Measurements from ENCODE around the gene ZNF407.
"Not testable (repeated sequence)": the region's sequence is repeated elsewhere in the genome, so short reads cannot be mapped to it uniquely, and the experiment has no call there.

ZNF407 gene

GRCh38 chr18:74936343-74936742 is 338.7 kb downstream of the ZNF407 start:
- no peak for DNase-seq (ENCODE audit: low read depth)

DNA sequence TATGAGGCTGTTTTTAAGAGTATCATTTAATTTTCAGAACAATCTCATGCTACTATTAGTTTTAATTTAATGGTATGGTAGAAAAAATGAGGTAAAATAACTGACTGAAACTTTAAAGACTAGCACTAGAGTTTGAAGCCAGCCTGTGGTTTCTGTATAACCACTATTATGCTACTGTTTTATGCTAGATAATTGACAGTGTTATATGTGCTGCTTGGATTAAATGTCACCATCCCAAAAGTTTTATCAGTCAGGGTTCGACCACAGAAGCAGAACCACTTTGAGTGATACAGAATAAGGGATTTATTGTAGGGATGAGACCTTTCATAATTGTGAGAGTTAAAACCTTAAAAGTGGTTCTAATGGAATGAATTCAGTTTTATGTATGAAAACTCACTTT is 339.6 kb downstream of the ZNF407 start:
- DNase-seq (ENCODE audit: low read depth), result no peak

- no peak for DNase-seq (ENCODE audit: low read depth)
These were observed 343.2 kb downstream of the ZNF407 start for GRCh38 chr18:74940856-74941255.

DNA sequence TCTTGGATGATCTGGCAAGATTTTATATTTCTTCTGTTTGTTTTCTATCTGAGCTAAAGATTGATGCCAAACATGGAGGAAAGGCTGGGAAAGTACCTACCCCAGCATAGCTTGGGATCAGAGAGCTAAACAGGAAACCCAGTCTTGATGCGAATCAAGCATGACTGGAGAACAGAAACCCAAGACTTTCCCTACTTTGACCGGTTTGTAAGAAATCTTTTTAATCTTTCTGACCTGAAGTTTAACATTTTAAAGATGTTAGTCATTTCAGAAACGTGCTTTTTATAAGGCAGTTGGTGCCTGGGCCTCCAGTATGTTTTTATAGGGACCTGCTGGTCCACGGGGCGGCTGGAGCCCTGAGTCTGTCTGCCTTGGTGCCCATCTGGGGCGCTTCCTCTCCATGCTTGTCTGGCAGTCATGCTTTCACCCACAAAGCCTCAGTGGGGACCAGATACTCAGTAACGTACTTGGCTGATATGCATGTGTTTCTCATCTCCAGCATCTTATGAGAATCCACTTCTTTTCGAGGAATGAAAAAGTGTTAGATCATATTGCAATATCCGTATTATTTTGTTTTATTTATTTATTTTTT is 344.7 kb downstream of the ZNF407 start:
- DNase-seq (ENCODE audit: low read depth), result no peak

DNA sequence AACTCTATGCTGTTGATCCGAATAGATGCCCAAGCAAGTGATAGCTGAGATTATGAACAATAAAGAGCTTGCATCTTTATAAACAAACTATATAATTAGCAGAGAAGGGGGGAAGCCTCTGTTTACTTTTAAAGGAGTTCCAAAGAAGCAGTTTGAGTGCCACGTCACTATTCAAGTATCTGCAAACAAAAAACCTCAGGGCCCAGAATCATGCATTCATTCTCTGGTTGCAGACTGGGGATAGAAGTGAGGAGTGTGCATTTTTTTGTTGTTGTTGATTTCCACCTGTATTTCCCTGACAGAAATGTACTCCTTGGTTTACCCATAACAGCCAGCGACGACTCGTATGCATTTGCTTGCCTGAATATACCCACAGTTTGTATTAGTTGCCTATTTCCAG is 347.0 kb downstream of the ZNF407 start:
- DNase-seq (ENCODE audit: low read depth), result no peak

DNA sequence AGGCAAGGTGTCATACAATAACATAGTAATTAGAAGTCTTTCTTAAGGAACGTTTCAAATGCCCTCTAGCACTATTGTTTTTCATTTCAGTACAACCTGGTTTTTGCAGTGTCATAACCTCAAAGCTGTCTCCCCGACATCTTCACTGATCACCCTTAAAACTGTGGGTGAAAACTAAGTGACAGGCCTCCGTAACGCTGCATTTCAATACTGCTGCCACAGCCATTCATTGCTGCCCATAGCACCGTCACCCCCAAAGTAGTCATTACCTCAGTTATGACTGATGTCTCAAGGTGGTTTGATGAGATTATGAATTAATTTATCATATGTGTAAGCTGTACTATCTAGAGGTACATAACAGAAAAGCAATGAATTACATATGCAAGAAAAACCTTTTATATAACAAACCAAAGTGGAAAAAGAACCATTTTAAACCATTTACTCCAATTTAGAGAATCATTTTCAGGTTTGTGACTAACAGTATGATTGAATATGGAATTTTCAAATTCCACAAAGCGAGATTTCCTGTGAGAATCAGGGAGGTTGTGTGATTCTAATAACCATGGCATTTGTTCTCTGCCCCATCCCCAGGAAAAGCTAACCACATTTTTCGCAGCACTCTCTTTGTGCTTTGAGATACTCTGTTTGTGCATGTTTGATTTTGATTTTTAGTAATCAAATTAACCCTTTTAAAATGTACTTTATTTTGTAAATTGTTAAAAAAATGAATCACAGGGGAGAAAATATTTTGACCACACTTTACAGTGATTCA is 348.3 kb downstream of the ZNF407 start:
- DNase-seq (ENCODE audit: low read depth), result no peak

DNA sequence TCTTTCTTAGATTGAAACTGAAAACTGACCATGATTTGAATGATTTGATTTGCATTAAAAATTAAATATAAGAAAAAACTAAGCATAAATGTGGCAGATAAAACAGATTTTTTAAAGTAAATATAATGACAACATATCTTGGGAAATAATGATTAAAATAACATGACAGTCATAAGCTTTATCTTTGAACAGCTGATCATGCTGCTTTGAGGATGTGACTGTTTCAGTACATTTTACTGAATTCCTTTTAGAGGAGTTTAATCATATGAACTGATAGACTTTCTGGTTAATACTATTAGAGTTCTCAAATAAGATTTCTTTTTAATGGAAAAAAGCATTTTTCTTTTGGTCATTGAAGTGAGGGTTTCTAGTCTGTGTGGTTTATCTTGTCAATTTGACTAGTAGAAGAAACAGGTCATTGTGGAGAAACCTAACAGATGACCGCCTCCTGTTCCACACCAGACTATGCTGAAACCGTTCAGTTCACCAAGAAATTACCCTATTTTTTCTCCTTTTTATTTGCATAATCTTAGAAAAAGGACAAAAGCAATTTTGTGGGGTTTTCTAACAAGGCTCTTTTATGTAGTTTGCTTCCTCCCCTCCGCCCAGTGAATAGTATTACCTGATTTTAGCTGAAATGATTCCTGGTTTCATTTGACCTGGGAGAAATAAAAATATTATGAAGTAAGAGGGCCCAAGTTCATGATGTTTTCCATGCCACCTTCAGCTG is 349.1 kb downstream of the ZNF407 start:
- no peak for DNase-seq (ENCODE audit: low read depth)

GRCh38 chr18:74947417-74947816 is 349.7 kb downstream of the ZNF407 start:
- DNase-seq (ENCODE audit: low read depth), result no peak

- no peak for DNase-seq (ENCODE audit: low read depth)
These were observed 350.2 kb downstream of the ZNF407 start for GRCh38 chr18:74947875-74948274.

- no peak for DNase-seq (ENCODE audit: low read depth)
These were observed 351.9 kb downstream of the ZNF407 start for GRCh38 chr18:74949611-74950010.

- no peak for DNase-seq (ENCODE audit: low read depth)
These were observed 352.8 kb downstream of the ZNF407 start for GRCh38 chr18:74950479-74950878.

- peak; percentile 24 for DNase-seq (ENCODE audit: low read depth)
These were observed 353.6 kb downstream of the ZNF407 start for GRCh38 chr18:74951165-74951760.

DNA sequence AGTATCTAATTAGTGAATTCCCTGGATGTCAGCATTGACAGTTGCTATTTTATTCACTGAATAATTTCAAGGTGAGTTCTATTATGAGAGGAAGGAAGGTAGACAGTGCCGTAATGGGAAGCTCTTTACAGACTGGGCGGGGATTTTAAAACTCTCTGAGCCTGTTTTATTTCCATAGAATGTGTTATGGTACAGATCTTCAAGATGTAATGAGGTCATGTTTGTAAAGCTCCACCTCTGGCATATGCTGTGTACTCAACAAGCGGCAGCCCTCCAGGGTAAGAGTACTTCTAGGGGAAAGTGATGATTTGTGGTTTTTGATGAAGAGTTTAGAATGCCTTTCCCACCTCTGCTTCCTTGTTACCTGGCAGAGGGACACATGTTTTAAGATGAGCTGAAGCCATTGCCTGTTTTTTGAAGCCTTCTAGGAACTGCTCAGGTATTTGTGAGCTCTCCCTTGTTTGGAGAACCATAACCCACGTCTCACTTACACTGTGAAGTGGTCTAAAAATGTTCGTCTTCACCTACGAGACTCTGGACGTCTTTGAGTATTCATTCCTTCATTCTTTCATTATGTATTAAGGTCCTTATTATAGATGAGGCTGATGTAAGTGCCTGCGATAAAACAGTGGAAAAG is 360.0 kb downstream of the ZNF407 start:
- no peak for DNase-seq (ENCODE audit: low read depth)

DNA sequence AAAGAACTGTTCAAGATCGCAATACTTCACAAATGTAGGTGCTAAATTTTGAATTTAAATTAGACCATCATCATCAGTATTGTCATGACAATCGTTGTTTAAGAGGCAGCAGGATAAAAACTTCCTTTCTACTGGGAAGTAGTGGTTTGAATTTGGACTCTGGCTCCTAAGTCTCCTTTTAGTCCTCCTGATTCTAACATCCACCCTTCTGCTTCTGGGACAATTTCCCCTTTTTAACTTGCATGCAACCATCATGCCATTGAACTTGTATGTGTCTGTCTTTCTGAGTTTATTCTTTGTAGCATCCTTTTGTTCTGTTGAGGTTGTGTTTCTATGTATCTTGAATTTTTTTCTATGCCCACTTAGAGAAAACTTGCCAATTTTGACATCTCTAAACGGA is 361.5 kb downstream of the ZNF407 start:
- DNase-seq (ENCODE audit: low read depth), result no peak

DNA sequence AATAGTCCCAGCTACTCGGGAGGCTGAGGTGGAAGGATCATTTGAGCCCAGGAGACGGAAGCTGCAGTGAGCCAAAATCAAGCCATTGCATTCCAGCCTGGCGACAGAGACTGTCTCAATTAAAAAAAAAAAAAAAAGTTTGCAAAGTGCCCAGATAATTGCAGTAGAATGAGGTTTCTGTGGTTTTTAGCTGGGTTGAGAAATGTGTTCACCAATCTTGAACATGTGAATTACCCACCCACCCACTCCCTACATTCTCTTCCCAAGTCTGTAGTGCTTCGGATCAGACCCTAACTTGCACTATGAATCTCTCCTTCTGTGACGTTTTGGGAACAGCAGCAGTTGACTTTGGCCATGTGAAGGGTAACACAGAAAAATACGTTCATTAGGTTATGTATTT is 363.9 kb downstream of the ZNF407 start:
- DNase-seq (ENCODE audit: low read depth), result no peak

DNA sequence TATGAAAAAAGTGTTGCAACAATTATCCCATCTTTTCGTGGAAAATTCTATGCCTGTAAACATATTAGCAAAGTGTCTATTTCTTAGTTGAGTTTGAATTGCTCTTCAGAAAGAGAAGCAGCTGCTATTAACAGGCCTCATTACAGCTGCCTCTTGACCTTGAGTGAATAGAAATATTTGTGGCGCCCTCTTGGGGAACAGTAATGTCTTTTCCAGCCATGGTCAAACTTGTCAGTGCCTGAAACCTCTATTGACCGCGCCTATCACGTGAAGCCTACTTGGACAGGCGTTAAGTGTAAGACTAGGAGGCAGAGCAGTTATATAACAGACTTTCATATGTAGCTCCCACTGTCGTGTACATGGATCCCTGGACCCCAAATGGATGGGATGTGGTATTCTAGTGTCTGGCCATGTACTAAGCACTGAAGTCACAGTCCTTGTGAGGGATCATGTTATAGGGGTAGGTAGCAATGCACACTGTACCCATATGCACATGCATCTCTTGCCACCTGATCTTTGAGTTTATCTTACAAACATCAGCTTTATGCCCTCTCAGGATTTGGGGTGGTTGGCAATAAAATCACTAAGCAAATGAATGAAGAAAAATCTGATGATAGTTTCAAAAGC is 366.3 kb downstream of the ZNF407 start:
- no peak for DNase-seq (ENCODE audit: low read depth)

- DNase-seq (ENCODE audit: low read depth), result no peak
These were observed 368.0 kb downstream of the ZNF407 start for GRCh38 chr18:74965682-74966081.

GRCh38 chr18:74967438-74967837 is 369.8 kb downstream of the ZNF407 start:
- DNase-seq (ENCODE audit: low read depth), result no peak

DNA sequence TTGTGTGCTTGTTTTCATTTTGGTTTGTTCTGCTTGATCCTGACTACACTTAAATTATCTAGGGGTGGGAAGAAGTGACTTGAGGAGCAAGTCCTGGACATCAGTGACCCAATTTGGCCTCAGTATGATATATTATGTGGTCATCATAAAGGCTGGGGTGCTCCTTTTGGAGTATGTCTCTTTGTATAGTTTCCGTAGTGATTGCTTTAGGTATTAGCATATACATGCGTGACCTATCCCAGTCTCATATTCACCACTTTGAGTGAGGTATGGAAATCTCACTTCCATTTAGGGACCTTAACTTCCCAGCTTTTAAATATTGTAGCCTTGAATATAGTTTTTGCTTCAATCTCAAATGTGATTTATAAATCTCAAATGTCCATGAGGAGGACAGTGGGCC is 370.3 kb downstream of the ZNF407 start:
- DNase-seq (ENCODE audit: low read depth), result no peak

DNA sequence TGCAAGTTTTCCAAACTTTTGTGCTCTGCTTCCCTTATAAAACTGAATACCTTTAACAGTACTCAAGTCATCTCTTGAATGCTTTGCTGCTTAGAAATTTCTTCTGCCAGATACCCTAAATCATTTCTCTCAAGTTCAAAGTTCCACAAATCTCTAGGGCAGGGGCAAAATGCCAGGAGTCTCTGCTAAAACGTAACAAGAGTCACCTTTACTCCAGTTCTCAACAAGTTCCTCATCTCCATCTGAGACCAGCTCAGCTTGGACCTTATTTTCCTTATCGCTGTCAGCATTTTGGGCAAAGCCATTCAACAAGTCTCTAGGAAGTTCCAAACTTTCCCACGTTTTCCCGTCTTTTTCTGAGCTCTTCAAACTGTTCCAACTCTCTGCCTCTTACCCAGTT is 373.7 kb downstream of the ZNF407 start:
- DNase-seq (ENCODE audit: low read depth), result not testable (repeated sequence)

GRCh38 chr18:74971776-74972175 is 374.1 kb downstream of the ZNF407 start:
- DNase-seq (ENCODE audit: low read depth), result not testable (repeated sequence)

DNA sequence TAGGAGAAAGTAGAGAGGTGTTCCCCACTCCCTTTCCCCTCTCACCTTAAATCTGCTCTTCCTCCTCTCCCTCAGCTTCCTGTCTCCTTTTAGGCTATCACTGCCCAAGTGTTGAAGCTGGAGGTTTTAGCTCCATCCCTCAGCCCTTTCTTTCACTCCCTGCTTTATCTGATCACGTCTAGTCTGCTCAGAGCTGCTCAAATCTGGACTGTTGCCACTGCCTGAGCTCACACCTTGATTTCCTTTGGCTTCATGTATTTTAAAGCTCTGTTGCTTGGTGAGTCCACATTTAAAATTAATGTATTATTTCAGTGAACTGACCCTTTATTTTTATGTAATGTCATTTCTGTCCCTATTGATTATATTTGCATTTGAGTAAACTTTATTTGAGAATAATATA is 374.7 kb downstream of the ZNF407 start:
- DNase-seq (ENCODE audit: low read depth), result no peak

Measured in HS-27A (cell line).